Effector memory CD4-positive, alpha-beta T cell (primary cell): ENCODE measurements around the gene GMPPA.

Source experiments
- DNase-seq, 3 donors: peaks; one replicate each; pipeline ENCODE4 v3.0.0-alpha.2; 2020
- H3K27ac ChIP-seq: 2 replicates; pipeline ENCODE4 v1.7.0; 2013; ENCODE audit warnings: mild to moderate bottlenecking, low read length, moderate library complexity; ENCODE audit not compliant: insufficient read depth, poor library complexity, severe bottlenecking
- H3K27me3 ChIP-seq: replicated peaks from 2 replicates; pipeline ENCODE4 v1.7.0; 2013; ENCODE audit warnings: mild to moderate bottlenecking, low read length; ENCODE audit not compliant: insufficient read depth, control insufficient read depth, poor library complexity, severe bottlenecking
- H3K36me3 ChIP-seq: 2 replicates; pipeline ENCODE4 v1.7.0; 2013; ENCODE audit warnings: mild to moderate bottlenecking, low read length, moderate library complexity; ENCODE audit not compliant: control insufficient read depth, insufficient read depth
- H3K4me1 ChIP-seq: 2 replicates; pipeline ENCODE4 v1.7.0; 2013; ENCODE audit warnings: low read length, mild to moderate bottlenecking; ENCODE audit not compliant: control insufficient read depth, insufficient read depth, poor library complexity, severe bottlenecking
- H3K4me3 ChIP-seq: 2 replicates; pipeline ENCODE4 v1.7.0; 2013; ENCODE audit warnings: low read length, low read depth, mild to moderate bottlenecking; ENCODE audit not compliant: insufficient read depth, poor library complexity, severe bottlenecking
- H3K9me3 ChIP-seq: 2 replicates; pipeline ENCODE4 v1.7.0; 2013; ENCODE audit warnings: mild to moderate bottlenecking, low read length, moderate library complexity; ENCODE audit not compliant: control insufficient read depth

GMPPA gene

DNA sequence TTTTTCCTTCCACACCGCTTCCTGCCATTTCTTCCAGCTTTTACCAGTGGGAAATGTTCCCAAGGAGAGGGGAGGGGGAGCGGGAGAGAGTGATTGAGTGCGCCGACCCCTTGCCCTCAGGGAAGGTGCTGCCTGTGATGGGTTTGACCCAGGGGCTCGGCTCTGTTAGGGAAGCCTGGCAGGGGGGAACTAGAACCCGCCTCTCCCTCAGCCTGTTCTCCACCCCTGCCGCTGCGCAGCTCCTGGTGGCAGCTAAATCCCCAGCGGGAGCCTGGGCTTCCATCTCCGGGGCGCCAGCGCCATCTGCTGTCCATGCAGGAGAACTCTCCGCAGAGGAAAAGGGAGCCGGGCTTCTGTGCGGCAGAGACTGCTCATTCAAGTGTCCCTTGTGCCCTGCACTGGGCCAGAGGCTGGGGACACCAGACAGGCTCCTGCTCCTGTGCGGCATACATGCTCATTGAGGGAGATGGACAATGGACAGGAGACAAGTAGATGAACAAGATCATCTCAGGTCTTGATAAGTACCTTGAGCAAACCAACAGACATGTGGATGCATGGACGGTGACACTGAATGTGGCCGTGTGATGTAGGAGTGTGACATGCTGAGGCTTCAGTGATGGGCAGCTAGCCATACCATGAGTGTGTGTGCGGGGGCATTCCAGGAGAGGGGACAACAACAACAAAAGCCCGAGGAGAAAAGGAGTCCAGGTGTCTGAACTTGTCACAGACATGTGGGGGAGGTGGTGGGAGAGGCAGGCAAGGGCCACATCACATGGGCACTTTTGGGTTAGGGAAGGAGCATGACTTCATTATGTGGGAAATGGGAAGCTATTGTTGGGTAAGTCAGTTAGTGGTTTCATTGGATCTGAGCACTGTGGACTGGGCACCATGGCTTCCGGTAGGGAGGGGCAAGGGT is 31.6 kb downstream of the GMPPA start:
- peak; percentile 64 to 76 (median 69) for DNase-seq
- H3K27me3 ChIP-seq, result peaks cover 8% of the 10 kb centered on the region
- no peaks in the 10 kb centered on the region for H3K36me3 ChIP-seq
- no peak overlapping the region for H3K27ac ChIP-seq
- no peaks in the 10 kb centered on the region for H3K9me3 ChIP-seq
- H3K4me3 ChIP-seq, result no peak overlapping the region
- no peaks in the 10 kb centered on the region for H3K4me1 ChIP-seq

DNA sequence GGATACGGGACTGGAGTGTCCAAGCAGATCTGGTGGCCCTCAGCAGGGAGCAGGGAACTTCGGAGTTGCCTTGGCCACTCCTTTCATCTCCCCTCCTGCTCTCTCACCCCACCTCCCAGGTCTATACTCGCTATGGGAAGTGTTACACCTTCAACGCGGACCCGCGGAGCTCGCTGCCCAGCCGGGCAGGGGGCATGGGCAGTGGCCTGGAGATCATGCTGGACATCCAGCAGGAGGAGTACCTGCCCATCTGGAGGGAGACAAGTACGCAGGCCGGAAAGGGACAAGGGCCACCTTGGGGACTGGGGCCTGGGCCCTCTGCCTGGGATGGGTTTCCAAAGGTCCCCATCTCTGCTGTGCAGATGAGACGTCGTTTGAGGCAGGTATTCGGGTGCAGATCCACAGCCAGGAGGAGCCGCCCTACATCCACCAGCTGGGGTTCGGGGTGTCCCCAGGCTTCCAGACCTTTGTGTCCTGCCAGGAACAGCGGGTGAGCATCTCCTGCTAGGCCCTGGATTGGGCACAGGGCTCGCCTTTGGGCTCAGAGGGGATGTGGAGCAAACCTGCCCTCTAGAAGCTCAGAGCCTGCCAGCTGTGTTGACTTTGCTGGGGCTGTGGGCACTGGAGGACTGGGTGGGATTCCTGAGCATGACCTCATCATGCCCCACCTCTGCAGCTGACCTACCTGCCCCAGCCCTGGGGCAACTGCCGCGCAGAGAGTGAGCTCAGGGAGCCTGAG is 33.1 kb downstream of the GMPPA start:
- Histone ChIP-seq H3K4me1 (no peaks in the 10 kb centered on the region), H3K9me3 (no peaks in the 10 kb centered on the region), H3K27ac (no peak overlapping the region), H3K4me3 (no peak overlapping the region), H3K36me3 (no peaks in the 10 kb centered on the region), H3K27me3 (peaks cover 8% of the 10 kb centered on the region)
- no peak for DNase-seq

DNA sequence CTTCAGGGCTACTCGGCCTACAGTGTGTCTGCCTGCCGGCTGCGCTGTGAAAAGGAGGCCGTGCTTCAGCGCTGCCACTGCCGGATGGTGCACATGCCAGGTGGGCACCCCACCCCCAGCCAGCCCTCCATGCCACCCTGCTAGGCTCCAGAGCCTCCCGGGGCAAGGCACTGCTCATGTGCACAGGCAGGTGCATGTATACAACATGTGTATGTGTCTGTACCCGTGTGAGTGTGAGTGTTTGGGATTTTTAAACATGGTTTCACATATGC is 33.6 kb downstream of the GMPPA start:
- Histone ChIP-seq H3K4me3 (no peak overlapping the region), H3K36me3 (no peaks in the 10 kb centered on the region), H3K9me3 (no peaks in the 10 kb centered on the region), H3K4me1 (no peaks in the 10 kb centered on the region), H3K27ac (no peak overlapping the region), H3K27me3 (peaks cover 8% of the 10 kb centered on the region)
- DNase-seq, result no peak

DNA sequence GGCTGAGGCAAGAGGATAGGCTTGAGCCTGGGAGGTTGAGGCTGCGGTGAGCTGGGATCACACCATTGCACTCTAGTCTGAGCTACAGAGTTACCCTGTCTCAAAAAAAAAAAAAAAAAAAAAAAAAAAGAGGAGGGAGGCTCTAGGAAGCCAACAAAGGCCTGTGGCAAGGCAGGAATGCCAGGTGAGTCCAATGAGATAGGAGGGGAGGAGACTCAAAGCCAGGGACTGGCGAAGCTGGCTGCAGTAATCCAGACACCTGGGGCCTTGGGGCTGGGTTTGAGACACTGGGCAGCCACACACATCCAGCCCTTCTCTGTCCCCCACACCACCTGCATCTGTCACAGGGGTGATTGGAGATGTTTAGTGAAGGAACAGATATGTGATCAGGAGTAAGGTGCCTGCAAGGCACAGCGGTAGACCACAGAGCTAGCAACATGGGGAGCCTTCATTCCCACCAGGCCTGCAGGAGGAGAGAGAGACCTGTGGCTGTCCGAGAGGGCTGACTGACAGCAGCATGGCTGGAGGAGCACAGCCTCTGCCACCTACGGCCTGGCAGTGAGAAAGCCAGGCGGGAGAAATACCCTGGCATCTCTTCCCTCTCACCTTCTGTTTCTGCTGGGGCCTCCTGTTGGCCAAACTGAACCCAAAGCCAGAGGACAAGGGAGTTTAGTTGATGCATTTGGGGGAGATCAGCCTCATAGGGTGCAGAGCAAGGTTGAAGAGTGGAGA is 35.4 kb downstream of the GMPPA start:
- no peaks in the 10 kb centered on the region for H3K9me3 ChIP-seq
- H3K4me3 ChIP-seq, result no peak overlapping the region
- H3K27ac ChIP-seq, result no peak overlapping the region
- H3K36me3 ChIP-seq, result no peaks in the 10 kb centered on the region
- DNase-seq, result no peak
- H3K27me3 ChIP-seq, result peaks cover 8% of the 10 kb centered on the region
- no peaks in the 10 kb centered on the region for H3K4me1 ChIP-seq

DNA sequence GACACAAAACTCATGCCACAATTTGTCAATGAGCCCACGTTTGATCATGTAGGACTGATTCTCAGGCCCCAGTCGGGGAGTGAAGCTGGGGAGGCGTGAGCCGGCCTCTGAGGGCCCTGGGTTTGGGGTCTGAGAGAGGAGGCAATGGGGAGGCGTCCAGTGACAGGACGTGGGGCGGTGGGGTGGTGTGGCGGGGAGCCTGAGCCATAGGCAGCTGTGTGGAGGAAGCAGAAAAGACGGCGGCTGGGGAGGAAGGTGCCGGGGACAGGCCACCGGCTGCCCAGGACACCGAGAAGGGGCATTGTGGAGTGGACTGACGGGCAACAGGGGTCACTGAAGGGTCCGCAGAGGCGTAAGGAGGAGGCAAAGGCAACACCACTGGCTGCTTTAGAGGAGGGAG is 37.7 kb downstream of the GMPPA start:
- Histone ChIP-seq H3K27me3 (no peaks in the 10 kb centered on the region), H3K4me1 (peaks cover 2% of the 10 kb centered on the region), H3K27ac (no peak overlapping the region), H3K36me3 (no peaks in the 10 kb centered on the region), H3K9me3 (no peaks in the 10 kb centered on the region), H3K4me3 (no peak overlapping the region)
- DNase-seq, result no peak

- DNase-seq, result no peak
- Histone ChIP-seq H3K4me1 (peaks cover 8% of the 10 kb centered on the region), H3K9me3 (no peaks in the 10 kb centered on the region), H3K27me3 (no peaks in the 10 kb centered on the region), H3K4me3 (no peak overlapping the region), H3K36me3 (no peaks in the 10 kb centered on the region), H3K27ac (no peak overlapping the region)
Observed at GRCh38 chr2:219536967-219537366, 38.3 kb downstream of the GMPPA start.

- no peak for DNase-seq
- Histone ChIP-seq H3K36me3 (no peaks in the 10 kb centered on the region), H3K27ac (no peak overlapping the region), H3K27me3 (no peaks in the 10 kb centered on the region), H3K4me1 (peaks cover 17% of the 10 kb centered on the region), H3K9me3 (no peaks in the 10 kb centered on the region), H3K4me3 (no peak overlapping the region)
Observed at GRCh38 chr2:219537657-219538488, 39.2 kb downstream of the GMPPA start.

DNA sequence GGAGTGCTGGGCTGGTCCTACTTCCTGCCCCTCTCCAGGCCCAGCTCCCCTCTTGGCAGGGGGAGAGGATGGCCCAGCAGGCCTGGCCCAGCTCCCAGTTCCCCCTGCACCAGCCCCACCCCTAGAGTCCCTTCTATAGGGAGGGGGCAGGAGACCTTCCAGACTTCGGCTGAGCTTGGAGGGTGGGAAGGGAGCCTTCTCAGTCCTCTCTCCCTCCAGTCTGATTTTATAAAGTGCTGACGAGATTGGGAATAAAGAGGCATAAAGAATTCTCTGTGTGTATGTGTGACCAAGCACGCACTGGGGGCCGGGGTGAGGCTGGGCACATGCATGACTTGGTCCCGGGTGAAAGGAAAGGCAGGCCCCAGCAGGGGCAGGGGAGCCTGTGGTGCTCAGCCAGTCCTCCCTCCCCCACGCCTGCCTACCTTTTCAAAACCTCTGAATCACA is 39.8 kb downstream of the GMPPA start:
- DNase-seq, result no peak
- no peak overlapping the region for H3K27ac ChIP-seq
- no peaks in the 10 kb centered on the region for H3K27me3 ChIP-seq
- H3K4me1 ChIP-seq, result peaks cover 19% of the 10 kb centered on the region
- H3K9me3 ChIP-seq, result no peaks in the 10 kb centered on the region
- H3K4me3 ChIP-seq, result no peak overlapping the region
- no peaks in the 10 kb centered on the region for H3K36me3 ChIP-seq

DNA sequence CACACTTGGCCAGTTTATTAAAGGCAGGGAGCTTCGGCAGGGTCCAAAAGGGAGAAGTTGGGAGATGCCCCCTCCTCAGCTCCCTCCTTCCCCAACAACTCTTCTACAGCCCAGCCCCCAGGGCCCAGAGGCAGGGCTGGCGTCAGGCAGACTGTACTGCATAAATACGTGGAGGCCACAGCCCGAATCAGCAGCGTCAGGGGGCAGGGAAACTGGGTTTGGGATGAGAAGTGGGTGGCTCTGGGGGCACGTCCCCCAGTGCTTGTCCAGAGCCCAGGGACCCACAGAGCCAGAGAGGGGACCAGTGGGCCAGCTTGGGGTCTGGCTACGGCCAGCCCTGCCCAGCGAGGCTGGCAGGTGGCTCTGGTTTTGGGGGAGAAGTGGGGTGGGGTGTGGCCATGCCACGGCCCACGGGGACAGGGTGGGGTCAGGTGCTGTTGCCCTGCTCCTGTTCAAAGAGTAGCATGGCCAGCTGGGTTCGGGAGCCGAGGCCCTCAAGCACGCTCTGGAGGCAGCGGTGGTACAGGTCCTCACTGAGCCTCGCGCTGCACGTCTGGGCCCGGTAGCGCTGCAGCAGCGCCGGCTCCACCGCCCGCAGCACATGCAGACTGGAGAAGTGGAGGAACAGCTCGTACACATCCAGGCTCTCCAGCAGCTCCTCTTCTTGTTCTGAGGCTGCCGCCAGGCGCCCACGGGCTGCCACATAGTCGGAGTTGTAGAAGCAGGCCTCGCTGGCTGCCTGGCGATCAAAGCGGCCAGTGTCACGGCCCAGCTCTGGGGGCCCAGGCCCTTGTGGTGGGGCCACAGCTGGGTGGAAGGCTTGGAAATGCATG is 40.5 kb downstream of the GMPPA start:
- no peak for DNase-seq
- H3K36me3 ChIP-seq, result no peaks in the 10 kb centered on the region
- peaks cover 23% of the 10 kb centered on the region for H3K4me1 ChIP-seq
- no peak overlapping the region for H3K27ac ChIP-seq
- H3K4me3 ChIP-seq, result no peak overlapping the region
- H3K27me3 ChIP-seq, result no peaks in the 10 kb centered on the region
- H3K9me3 ChIP-seq, result no peaks in the 10 kb centered on the region
